PFSK-1 (cell line): ENCODE results near the gene TMBIM4.

Experiments used
- POLR2AphosphoS5 ChIP-seq: IDR thresholded peaks from 2 replicates; pipeline ENCODE4 v1.6.1; 2012; ENCODE audit warnings: low read depth, mild to moderate bottlenecking, control low read depth, low read length, moderate library complexity
- REST ChIP-seq, 2 experiments: IDR thresholded peaks; 2 replicates each; pipeline versions ENCODE4 v1.6.1 to v1.8.0; 2011 to 2012; ENCODE audit warnings: low read depth in 2 of 2, low read length in 2 of 2, control low read depth in 1 of 2, inconsistent platforms in 1 of 2, mild to moderate bottlenecking in 1 of 2, moderate library complexity in 1 of 2; ENCODE audit not compliant: insufficient read depth in 1 of 2
- SIN3A ChIP-seq: IDR thresholded peaks from 2 replicates; pipeline ENCODE4 v1.6.1; 2012; ENCODE audit warnings: mild to moderate bottlenecking, low read length, moderate library complexity, borderline replicate concordance; ENCODE audit not compliant: insufficient read depth
- TAF1 ChIP-seq: IDR thresholded peaks from 2 replicates; pipeline ENCODE4 v1.6.1; 2012; ENCODE audit warnings: low read length, control low read depth, borderline replicate concordance; ENCODE audit not compliant: insufficient read depth

GRCh38 chr12:66159123-66159522 lies 10.7 kb downstream of the TMBIM4 start:
- TF ChIP-seq TAF1 (no peak), REST (IDR thresholded peaks at IDR 0.05; ENCODE audit: insufficient read depth in 1 of 2, low read depth in 2 of 2, low read length in 2 of 2) (no peak), POLR2AphosphoS5 (no peak), SIN3A (no peak)
